ENCODE results near the gene TMC6. TPM values are rescaled to one million over a fixed set of nuclear protein-coding genes. Genes with fewer than 3 reads are reported as not detected.

Gene TMC6
- total and polyA plus RNA-seq, 2 of the 13 experiments (the other 11 are each of a cell fraction or from before 2014, with no cell fraction given) = 48.4 to 99.1 TPM

DNA sequence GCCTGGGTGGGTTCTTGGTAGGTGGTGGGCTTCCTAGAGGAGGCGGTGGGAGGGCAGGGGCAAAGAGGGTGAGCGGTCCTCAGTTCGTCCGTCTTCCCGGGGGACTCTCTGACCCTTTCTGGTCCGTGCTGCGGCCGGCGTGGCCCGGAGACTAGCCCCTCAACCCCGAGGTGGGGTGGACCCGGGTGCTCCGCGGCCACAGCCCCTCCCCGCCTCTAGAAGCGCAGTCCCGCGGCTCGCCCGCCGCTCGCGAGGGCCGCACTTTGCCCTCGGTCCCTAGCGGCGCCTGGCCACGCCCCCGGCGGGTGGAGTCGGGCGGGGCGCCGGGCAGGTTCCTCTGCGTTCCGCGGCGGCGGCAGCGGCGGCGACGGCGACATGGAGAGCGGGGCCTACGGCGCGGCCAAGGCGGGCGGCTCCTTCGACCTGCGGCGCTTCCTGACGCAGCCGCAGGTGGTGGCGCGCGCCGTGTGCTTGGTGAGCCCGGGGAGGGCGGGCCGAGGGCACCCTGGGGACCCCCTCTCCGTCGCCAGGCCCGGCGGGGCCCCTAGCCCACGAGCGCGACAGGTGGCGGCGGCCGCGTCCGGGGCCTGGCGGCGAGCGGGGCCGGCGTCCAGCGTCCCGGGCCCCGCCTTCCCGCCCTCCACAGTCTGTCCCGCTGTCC lies 39.8 kb upstream of the TMC6 start, which contains the start of gene SYNGR2 (continued):
- TF ChIP-seq, protein P1, sequence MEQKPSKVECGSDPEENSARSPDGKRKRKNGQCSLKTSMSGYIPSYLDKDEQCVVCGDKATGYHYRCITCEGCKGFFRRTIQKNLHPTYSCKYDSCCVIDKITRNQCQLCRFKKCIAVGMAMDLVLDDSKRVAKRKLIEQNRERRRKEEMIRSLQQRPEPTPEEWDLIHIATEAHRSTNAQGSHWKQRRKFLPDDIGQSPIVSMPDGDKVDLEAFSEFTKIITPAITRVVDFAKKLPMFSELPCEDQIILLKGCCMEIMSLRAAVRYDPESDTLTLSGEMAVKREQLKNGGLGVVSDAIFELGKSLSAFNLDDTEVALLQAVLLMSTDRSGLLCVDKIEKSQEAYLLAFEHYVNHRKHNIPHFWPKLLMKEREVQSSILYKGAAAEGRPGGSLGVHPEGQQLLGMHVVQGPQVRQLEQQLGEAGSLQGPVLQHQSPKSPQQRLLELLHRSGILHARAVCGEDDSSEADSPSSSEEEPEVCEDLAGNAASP (CRISPR knock-in tag; IDR thresholded peaks at IDR 0.05; ENCODE audit: borderline replicate concordance) = 0 out of 2 replicates have a peak, but pooled peaks have one; percentile 40
- TF ChIP-seq SAFB2 (CRISPR knock-in tag; IDR thresholded peaks at IDR 0.05; ENCODE audit: borderline replicate concordance, low read depth) (peak; percentile 73), ZNF136 (CRISPR knock-in tag; IDR thresholded peaks at IDR 0.05; ENCODE audit: low read depth) (no peak), FOXK2 (IDR thresholded peaks at IDR 0.05) (no peak), ZNF282 (IDR thresholded peaks at IDR 0.05; ENCODE audit: partially characterized antibody) (no peak), ZMAT3 (CRISPR knock-in tag; conservative IDR thresholded peaks at IDR 0.05) (peak; percentile 84; the same call in 1 of the 2 replicates), TAF1 (CRISPR knock-in tag; IDR thresholded peaks at IDR 0.05) (peak; percentile 61), ZNF891 (CRISPR knock-in tag; IDR thresholded peaks at IDR 0.05) (no peak; the same call in 1 of the 2 replicates), ZNF780A (CRISPR knock-in tag; IDR thresholded peaks at IDR 0.05) (no peak), ZNF205 (CRISPR knock-in tag; IDR thresholded peaks at IDR 0.05) (peak; percentile 71; the same call in 1 of the 2 replicates), NFE2L2 (IDR thresholded peaks at IDR 0.05; ENCODE audit: low read length) (no peak), HHEX (CRISPR knock-in tag; IDR thresholded peaks at IDR 0.05) (no peak), GPN1 (CRISPR knock-in tag; IDR thresholded peaks at IDR 0.05; ENCODE audit: borderline replicate concordance) (no peak), ZNF768 (CRISPR knock-in tag; IDR thresholded peaks at IDR 0.05) (0 out of 2 replicates have a peak, but pooled peaks have one; percentile 48), SIX4 (CRISPR knock-in tag; IDR thresholded peaks at IDR 0.05) (no peak), SYNCRIP (IDR thresholded peaks at IDR 0.05; ENCODE audit: insufficient read depth, low read depth, low read length) (no peak), HMGXB3 (CRISPR knock-in tag; IDR thresholded peaks at IDR 0.05; ENCODE audit: borderline replicate concordance) (peak; percentile 62; the same call in 1 of the 2 replicates), ZNF468 (CRISPR knock-in tag; IDR thresholded peaks at IDR 0.05) (no peak), MTA1 (CRISPR knock-in tag; IDR thresholded peaks at IDR 0.05; ENCODE audit: borderline replicate concordance) (peak; percentile 82; the same call in 1 of the 2 replicates), ZNF777 (CRISPR knock-in tag; IDR thresholded peaks at IDR 0.05) (peak; percentile 93), ZNF160 (CRISPR knock-in tag; IDR thresholded peaks at IDR 0.05) (no peak), NCOA2 (CRISPR knock-in tag; IDR thresholded peaks at IDR 0.05) (peak; percentile 14; the same call in 1 of the 2 replicates)
- TF ChIP-seq, protein P2, sequence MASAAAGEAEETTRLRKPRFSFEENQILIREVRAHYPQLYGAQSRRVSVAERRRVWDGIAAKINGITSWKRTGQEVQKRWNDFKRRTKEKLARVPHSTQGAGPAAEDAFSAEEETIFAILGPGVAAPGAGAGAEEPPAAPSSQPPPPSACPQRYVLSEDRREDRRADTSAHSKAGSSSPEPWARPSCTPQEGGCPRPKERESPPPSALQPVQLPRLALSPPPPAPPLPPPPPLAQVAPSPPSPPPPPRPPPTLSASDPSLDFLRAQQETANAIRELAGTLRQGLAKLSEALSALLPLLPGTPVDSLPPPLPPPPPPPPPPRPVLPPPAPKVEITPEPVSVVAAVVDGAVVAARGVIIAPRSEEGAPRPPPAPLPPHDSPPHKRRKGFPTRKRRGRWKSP (CRISPR knock-in tag; IDR thresholded peaks at IDR 0.05) = 0 out of 2 replicates have a peak, but pooled peaks have one; percentile 5
- TF ChIP-seq, protein P3, sequence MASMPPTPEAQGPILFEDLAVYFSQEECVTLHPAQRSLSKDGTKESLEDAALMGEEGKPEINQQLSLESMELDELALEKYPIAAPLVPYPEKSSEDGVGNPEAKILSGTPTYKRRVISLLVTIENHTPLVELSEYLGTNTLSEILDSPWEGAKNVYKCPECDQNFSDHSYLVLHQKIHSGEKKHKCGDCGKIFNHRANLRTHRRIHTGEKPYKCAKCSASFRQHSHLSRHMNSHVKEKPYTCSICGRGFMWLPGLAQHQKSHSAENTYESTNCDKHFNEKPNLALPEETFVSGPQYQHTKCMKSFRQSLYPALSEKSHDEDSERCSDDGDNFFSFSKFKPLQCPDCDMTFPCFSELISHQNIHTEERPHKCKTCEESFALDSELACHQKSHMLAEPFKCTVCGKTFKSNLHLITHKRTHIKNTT (CRISPR knock-in tag; IDR thresholded peaks at IDR 0.05) = no peak

Data from HepG2 (cell line).